HCT116 (cell line): Measurements from ENCODE around the gene VSTM2B.

Experiments
- ATF3 ChIP-seq: IDR thresholded peaks from 2 replicates; pipeline ENCODE4 v1.6.1; 2012
- CEBPB ChIP-seq: IDR thresholded peaks from 2 replicates; pipeline ENCODE4 v1.6.1; 2012; ENCODE audit warnings: low read depth
- JUND ChIP-seq: IDR thresholded peaks from 2 replicates; pipeline ENCODE4 v1.6.1; 2012
- TF ChIP-seq, protein P1 (sequence below), 3 experiments: fragments of 200-600 bp in 1 of 3; sonication (generic) in 1 of 3; IDR thresholded peaks in 2 of 3; conservative IDR thresholded peaks in 1 of 3; 2 replicates each; pipeline ENCODE4 v1.5.1; 2012 to 2017; ENCODE audit warnings: low read depth in 2 of 3, low read length in 2 of 3, antibody characterized with exemption in 1 of 3, borderline replicate concordance in 1 of 3, control low read depth in 1 of 3, mild to moderate bottlenecking in 1 of 3, mixed read lengths in 1 of 3, mixed run types in 1 of 3, moderate library complexity in 1 of 3; ENCODE audit not compliant: insufficient read depth in 1 of 3
- TF ChIP-seq, protein P2 (sequence below): IDR thresholded peaks from 2 replicates; pipeline ENCODE4 v1.6.1; 2012; ENCODE audit warnings: low read depth
- TF ChIP-seq, protein P3 (sequence below): IDR thresholded peaks from 2 replicates; pipeline ENCODE4 v1.6.1; 2012

DNA sequence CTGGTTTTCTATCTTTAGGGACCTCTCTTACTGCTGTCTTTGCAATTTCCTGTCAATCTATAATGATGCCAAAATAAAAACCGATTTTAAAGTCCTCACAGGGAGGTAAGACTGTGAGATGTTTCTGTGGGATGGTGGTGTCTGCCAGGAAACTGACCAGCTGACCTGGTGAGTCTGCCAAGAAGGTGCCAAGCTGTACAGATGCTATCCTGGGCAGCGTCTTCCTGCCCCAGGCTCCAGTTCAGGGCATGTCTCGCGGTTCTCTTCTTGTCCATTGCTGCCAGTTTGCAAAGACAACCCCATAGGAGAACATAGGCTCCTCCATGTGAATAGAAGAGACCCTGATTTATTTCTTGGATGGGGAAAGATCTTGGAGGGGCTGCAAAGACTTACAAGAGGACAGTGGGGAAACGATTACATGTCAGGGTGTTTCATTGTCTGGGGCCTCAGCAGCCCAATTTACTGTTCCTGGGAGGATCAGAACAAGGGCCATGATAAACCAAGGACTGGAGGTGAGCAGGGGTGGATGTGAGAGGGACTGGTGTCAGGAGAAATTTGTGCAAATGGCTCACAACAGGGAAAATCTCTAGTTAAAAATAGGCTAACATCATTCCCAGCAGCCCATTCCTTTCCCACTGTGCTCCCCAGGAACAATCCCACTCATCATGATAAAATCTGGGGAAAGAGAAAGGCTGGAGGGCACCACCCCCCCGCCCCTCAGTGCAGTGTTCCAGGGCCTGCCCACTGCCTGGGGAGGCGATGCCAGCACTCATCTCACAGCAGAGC is 42.7 kb upstream of the VSTM2B start:
- TF ChIP-seq JUND (no peak), ATF3 (no peak), CEBPB (no peak)
- TF ChIP-seq, protein P1, sequence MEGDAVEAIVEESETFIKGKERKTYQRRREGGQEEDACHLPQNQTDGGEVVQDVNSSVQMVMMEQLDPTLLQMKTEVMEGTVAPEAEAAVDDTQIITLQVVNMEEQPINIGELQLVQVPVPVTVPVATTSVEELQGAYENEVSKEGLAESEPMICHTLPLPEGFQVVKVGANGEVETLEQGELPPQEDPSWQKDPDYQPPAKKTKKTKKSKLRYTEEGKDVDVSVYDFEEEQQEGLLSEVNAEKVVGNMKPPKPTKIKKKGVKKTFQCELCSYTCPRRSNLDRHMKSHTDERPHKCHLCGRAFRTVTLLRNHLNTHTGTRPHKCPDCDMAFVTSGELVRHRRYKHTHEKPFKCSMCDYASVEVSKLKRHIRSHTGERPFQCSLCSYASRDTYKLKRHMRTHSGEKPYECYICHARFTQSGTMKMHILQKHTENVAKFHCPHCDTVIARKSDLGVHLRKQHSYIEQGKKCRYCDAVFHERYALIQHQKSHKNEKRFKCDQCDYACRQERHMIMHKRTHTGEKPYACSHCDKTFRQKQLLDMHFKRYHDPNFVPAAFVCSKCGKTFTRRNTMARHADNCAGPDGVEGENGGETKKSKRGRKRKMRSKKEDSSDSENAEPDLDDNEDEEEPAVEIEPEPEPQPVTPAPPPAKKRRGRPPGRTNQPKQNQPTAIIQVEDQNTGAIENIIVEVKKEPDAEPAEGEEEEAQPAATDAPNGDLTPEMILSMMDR (IDR thresholded peaks at IDR 0.05 in 2 of 3, conservative IDR thresholded peaks at IDR 0.05 in 1 of 3; ENCODE audit: borderline replicate concordance in 1 of 3, insufficient read depth in 1 of 3, low read depth in 2 of 3, low read length in 2 of 3), result no peak
- TF ChIP-seq, protein P2, sequence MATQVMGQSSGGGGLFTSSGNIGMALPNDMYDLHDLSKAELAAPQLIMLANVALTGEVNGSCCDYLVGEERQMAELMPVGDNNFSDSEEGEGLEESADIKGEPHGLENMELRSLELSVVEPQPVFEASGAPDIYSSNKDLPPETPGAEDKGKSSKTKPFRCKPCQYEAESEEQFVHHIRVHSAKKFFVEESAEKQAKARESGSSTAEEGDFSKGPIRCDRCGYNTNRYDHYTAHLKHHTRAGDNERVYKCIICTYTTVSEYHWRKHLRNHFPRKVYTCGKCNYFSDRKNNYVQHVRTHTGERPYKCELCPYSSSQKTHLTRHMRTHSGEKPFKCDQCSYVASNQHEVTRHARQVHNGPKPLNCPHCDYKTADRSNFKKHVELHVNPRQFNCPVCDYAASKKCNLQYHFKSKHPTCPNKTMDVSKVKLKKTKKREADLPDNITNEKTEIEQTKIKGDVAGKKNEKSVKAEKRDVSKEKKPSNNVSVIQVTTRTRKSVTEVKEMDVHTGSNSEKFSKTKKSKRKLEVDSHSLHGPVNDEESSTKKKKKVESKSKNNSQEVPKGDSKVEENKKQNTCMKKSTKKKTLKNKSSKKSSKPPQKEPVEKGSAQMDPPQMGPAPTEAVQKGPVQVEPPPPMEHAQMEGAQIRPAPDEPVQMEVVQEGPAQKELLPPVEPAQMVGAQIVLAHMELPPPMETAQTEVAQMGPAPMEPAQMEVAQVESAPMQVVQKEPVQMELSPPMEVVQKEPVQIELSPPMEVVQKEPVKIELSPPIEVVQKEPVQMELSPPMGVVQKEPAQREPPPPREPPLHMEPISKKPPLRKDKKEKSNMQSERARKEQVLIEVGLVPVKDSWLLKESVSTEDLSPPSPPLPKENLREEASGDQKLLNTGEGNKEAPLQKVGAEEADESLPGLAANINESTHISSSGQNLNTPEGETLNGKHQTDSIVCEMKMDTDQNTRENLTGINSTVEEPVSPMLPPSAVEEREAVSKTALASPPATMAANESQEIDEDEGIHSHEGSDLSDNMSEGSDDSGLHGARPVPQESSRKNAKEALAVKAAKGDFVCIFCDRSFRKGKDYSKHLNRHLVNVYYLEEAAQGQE, result no peak
- TF ChIP-seq, protein P3, sequence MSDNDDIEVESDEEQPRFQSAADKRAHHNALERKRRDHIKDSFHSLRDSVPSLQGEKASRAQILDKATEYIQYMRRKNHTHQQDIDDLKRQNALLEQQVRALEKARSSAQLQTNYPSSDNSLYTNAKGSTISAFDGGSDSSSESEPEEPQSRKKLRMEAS, result no peak
